DND-41 (cell line): ENCODE measurements around the gene SPESP1.

Source experiments
- CTCF ChIP-seq: IDR thresholded peaks from 2 replicates; pipeline ENCODE4 v1.5.1; 2012; ENCODE audit warnings: borderline replicate concordance, low read length, moderate library complexity, mild to moderate bottlenecking; ENCODE audit not compliant: poor library complexity, severe bottlenecking; ENCODE audit errors: extremely low read depth
- EZH2 ChIP-seq: IDR thresholded peaks from 3 replicates; pipeline ENCODE4 v1.6.1; 2012; ENCODE audit warnings: borderline replicate concordance, low read depth, mild to moderate bottlenecking, moderate library complexity, low read length, inconsistent platforms; ENCODE audit not compliant: severe bottlenecking

- TF ChIP-seq CTCF (no peak), EZH2 (no peak)
Measured at GRCh38 chr15:68994149-68994548, 63.8 kb downstream of the SPESP1 start.
